ENCODE results near the gene TMEM41B.

- TF ChIP-seq CTCF (conservative IDR thresholded peaks at IDR 0.05 in 1 of 2, IDR thresholded peaks at IDR 0.05 in 1 of 2; ENCODE audit: low read depth in 1 of 2, low read length in 2 of 2) (no peak), EZH2 (IDR thresholded peaks at IDR 0.05; ENCODE audit: low read length, missing control alignments) (no peak)
Observed at GRCh38 chr11:9301720-9302119, 12.7 kb downstream of the TMEM41B start.
